Fibroblast of skin of left quadriceps (primary cell): ENCODE data around the gene GK2.

ENCODE experiments used
- DNase-seq, 2 experiments: peaks; one replicate each; pipeline ENCODE4 v3.0.0-alpha.2; 2013; ENCODE audit warnings: low read depth in 2 of 2

GK2 gene

DNA sequence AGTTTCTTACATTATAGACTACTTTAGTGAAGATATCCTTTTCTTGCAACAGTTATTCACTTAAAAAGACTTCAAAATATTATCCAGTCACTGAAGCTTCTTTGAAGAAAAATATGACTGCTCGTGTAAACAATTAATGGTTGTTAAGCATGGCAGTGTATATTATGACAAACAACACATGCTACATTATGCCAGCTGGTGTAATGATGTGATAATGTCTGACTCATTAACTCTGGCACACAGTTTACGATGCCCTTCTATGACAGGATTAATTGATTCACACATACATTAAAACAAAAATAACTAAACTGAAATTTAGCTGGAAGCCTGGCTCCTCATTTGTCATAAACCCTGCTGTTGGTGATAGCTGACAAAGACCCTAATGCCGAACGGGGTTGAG, 22.4 kb downstream of the GK2 start:
- DNase-seq, result no peak

DNA sequence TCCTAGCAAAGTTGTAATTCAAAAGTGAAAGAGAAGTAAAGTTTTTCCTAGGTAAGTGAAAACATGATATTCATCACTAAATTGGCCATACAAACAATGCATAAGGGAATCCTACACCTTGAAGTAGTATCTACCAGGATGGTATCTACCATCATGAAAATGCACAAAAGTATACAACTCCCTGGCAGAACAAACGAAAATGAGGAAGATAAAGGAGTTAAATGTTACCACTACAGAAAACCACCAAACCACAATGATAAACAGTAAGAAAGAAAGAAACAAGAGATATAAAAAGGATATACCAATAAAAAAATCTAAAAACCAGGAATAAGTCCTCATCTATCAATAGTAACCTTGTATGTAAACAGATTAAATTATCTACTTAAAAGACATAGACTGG, 26.9 kb downstream of the GK2 start:
- DNase-seq, result no peak

DNA sequence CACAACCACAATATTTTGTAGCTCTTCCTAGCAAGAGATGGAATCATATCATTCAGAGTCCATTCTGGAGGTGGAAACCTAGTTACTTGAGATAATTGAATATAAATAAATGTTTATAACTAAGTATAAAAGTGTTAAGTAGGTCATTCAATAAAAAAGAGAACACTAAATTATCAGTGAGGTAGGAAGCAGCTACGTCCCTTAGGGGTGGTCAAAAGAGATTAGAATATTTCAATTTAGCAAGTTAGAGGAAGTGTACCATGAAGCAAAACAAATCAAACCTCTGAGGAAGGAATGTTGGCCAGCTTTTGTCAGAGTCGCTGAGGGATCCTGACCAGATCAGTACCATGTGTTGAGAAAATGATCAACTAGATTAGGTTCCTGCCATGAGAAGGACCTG, 38.0 kb downstream of the GK2 start:
- no peak for DNase-seq

DNA sequence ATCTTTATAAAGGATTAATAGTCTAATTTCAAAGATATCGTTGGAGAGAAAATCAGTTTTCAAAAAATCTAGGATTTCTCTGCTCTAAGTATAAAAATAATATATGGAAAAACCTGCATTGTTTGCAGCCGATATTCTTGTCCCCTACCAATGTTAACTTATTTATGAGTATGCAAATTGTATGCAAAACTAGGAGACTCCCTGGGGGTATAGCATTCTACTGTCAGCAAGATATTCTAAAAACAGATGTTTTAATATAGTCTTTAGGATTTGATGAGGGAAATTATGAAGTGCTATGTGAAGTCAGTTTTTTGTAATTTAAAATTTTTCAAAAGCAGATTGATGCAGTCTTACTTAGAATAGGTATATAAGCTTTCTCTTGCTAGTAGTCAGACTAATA, 40.9 kb downstream of the GK2 start:
- no peak for DNase-seq

DNA sequence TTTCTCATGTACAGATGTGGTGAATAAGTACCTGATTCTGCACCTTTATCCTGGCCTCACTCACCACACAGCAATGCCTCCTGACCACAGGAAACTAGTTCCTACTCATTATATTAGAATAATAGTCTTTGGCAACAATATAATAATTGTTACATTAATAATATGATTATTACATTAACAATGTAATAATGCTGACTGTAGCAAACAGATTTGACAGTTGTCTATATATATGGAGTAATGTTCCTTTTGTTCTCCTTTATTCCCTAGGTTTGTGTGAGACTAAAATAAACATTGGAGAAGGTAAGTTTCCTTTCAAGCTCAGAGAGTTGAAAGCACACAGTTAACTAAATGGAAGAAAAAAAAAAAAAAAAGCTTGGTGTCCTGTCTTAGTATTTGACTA, 41.6 kb downstream of the GK2 start:
- DNase-seq, result no peak

DNA sequence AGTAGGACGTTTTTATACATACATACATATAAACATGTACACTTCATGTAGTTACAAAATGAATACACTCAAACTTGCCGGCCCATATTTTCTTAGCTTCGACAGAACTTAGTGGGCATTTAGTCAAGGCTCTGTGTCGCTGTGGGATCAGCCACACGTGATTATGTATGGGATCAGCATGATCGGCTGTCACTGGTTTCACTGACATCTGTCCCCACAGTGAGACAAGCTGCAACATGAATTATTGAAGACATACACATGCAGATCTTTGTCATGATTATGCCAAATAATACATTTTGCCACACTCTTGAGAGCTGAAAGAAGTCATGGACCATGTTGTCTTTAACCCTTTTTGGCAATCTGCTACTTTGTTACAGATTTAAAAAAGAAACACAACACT, 44.0 kb downstream of the GK2 start:
- DNase-seq, result no peak

DNA sequence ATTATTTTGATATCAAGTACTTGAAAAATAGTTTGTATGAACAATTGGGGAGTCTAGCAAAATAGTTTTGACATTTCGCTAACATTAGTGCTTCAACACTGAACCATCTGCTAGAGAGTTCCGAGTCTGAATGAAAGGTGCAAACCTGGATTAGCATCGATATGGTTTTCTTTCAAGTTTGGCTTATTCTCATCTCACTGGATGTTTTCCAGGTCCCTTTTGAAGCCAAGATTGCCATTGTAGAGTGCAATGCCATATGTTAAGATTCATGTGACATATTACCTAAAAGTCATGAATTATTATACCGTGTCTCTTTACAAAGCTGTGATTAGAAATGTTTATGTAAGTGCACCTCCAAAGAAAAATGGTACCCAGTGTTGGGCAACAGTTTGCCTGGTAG, 45.4 kb downstream of the GK2 start:
- DNase-seq, result no peak

DNA sequence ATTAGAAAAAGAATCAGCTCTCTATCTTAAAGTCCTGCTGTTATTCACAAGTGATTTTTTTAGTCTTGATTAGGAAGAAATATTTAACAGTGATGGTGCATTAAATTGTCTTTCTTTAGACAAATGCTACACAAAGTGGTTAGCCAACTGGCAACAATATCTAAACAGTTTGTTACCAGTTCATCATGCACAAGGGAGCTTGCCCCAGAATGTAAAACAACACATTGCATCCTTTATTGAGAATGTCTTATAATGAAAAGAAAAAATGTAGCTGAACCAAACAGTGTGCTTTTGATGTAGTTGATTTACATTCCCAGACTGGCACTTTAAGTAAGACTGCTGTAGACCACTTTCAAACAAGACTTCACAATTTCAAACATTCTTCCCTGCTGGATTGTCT, 48.0 kb downstream of the GK2 start:
- DNase-seq, result no peak

DNA sequence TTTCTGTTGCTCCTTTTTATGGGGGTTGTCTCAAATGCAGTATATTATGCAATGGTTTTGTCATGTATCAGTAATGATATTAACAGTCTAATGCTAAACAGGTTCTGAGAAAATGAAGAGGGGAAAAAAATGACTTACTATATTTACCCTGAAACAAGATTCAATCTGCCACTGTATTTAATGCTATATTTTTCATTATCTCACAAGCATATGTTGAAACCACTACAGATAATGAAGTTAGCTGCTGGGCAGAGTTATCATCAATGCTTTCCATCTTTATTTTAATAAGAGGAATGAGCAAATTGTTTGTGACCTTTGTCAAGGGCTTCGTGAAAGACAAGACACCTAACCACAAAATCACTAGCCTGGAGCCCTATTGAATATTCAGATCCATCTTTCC, 49.6 kb downstream of the GK2 start:
- DNase-seq, result no peak

DNA sequence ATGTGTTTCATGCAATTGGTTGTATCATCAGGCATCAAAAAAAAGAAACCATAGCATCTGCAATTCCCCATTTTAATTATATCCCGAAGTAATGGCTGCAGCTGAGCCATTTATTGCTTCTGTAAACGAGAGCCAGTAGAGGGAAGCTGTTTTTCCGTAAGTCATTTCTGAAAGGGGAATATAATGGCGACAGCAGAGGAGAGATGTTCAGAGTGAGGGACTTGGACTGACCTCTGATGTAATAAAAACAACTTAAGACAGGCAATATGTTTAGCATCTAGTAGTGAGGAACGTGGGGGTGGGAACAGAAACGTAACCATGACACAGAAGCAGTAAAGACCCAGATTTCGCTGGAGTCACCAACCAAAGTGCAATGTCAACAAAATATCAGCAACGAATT, 50.7 kb downstream of the GK2 start:
- no peak for DNase-seq
